AG04450 (cell line): ENCODE data around the gene NUP160. TPM values are rescaled to one million over a fixed set of nuclear protein-coding genes. Genes with fewer than 3 reads are reported as not detected.
"Not testable (repeated sequence)": the region's sequence is repeated elsewhere in the genome, so short reads cannot be mapped to it uniquely, and the experiment has no call there.

Source experiments
- CTCF ChIA-PET: fragments of 300-600, 350-600 bp; formaldehyde crosslinking; extraction: SDS; loops from one replicate; lab custom pipeline; 2022; ENCODE audit warnings: antibody characterized with exemption, inconsistent platforms; lab: Charles Lee
- POLR2A ChIA-PET: fragments of 350-600 bp; formaldehyde crosslinking; extraction: SDS; loops from one replicate; lab custom pipeline; 2021; ENCODE audit warnings: antibody characterized with exemption, inconsistent platforms; lab: Yijun Ruan, JAX
- DNase-seq: peaks from one replicate; pipeline ENCODE4 v3.0.0-alpha.2; 2011; ENCODE audit warnings: low read depth, low spot score
- H3K27ac ChIP-seq: one replicate; pipeline ENCODE4 v1.5.1; 2012; ENCODE audit warnings: low read depth, low read length, control low read depth
- H3K27me3 ChIP-seq: one replicate; pipeline ENCODE4 v1.6.0; 2012; ENCODE audit warnings: low read length; ENCODE audit not compliant: control insufficient read depth, insufficient read depth
- H3K4me3 ChIP-seq: 2 replicates; pipeline ENCODE4 v1.5.1; 2011; ENCODE audit warnings: mild to moderate bottlenecking, low read depth, low read length, control low read depth
- H3K9me3 ChIP-seq: 2 replicates; pipeline ENCODE4 v1.5.1; 2012; ENCODE audit warnings: low read length; ENCODE audit not compliant: control insufficient read depth, insufficient read depth
- CTCF ChIP-seq: IDR thresholded peaks from 2 replicates; pipeline ENCODE4 v1.5.1; 2011; ENCODE audit warnings: low read depth, low read length, control low read depth, inconsistent platforms
- polyA plus RNA-seq: library from polyadenylated mRNA; depleted of rRNA; stranded (reverse); fragments of >200 nt; gene quantifications from 2 replicates; pipeline ENCODE4 v1.2.3, GENCODE V29; 2011

NUP160 gene
- polyA plus RNA-seq, 1 experiment: 31.3 TPM

DNA sequence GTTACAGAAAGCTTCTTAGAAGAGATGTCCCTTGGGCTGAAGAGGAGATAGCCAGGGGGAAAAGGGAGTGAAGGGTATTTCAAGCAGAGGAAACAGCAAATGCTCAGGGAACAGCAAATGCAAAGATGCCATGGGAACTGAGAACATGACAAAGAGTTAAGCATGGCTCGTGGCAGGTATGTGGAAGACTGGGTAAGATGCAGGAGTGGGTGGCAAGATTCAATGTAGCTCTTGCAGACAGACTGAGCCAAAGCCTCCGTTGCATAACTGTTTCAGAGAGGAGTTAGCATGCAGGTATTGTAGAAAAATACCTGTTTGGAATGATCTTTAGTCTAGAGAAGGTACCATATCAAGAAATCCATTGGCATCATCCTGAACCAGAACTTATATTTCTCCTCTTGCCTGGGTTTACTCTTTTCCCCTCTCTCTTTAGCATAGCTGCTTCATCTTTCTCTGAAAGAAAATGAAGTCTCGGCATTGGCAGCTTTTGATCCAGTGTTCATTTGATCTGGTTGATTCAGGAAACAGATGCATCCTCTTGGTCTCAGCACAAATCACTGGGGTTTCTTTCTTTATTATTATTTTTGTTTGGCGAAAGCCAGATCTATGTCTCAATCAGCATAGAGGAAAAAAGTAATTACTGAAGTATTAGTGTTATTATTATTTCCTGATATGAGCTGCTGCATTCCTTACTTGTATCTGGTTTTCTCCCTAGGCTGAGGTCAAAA lies 41.7 kb upstream of the NUP160 start:
- Histone ChIP-seq H3K4me3 (no peak overlapping the region), H3K27me3 (no peaks in the 10 kb centered on the region), H3K9me3 (peaks cover 8% of the 10 kb centered on the region; the same call in 1 of the 2 replicates), H3K27ac (no peak overlapping the region)
- CTCF ChIA-PET: no interaction called here
- TF ChIP-seq CTCF: no peak
- DNase-seq: no peak
- POLR2A ChIA-PET: interaction anchor here (0.8 kb wide), 1 partner anchor 250 kb away, joined by 4 read pairs; no protein-coding TSS in a partner anchor

- POLR2A ChIA-PET: no interaction called here
- no peak overlapping the region for H3K4me3 ChIP-seq
- H3K27ac ChIP-seq: no peak overlapping the region
- H3K9me3 ChIP-seq: peaks cover 8% of the 10 kb centered on the region; the same call in 1 of the 2 replicates
- CTCF ChIA-PET: no interaction called here
- no peak for TF ChIP-seq CTCF
- no peaks in the 10 kb centered on the region for H3K27me3 ChIP-seq
- no peak for DNase-seq
Observed at GRCh38 chr11:47887910-47888569, 39.9 kb upstream of the NUP160 start.

DNA sequence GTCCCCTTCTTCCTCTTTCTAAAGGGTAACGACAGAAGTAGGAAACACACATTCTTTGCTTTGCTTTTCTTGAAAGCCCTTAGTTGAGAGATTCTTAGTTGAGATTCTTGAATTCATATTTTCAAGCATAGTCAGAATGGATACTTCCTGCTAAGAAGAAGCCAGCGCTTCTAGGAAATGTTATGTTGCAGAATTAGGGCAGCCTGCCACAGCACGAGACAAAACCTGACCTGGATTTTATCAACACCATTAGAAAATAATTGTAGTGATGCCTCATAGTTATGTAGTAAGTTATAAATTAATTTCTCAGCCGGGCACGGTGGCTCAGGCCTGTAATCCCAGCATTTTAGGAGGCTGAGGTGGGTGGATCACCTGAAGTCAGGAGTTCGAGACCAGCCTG lies 37.9 kb upstream of the NUP160 start:
- no peaks in the 10 kb centered on the region for H3K9me3 ChIP-seq
- DNase-seq: peak; percentile 38
- POLR2A ChIA-PET: no interaction called here
- no peak for TF ChIP-seq CTCF
- H3K27me3 ChIP-seq: no peaks in the 10 kb centered on the region
- no peak overlapping the region for H3K4me3 ChIP-seq
- H3K27ac ChIP-seq: no peak overlapping the region
- CTCF ChIA-PET: interaction anchor here (0.7 to 1.4 kb wide), 2 partner anchors 48 to 273 kb away, joined by 3 to 6 read pairs; no protein-coding TSS in a partner anchor

GRCh38 chr11:47882437-47882836 lies 34.3 kb upstream of the NUP160 start:
- POLR2A ChIA-PET, H3K4me3 ChIP-seq, H3K9me3 ChIP-seq, DNase-seq, CTCF ChIA-PET, H3K27ac ChIP-seq, H3K27me3 ChIP-seq: not testable (repeated sequence)

DNA sequence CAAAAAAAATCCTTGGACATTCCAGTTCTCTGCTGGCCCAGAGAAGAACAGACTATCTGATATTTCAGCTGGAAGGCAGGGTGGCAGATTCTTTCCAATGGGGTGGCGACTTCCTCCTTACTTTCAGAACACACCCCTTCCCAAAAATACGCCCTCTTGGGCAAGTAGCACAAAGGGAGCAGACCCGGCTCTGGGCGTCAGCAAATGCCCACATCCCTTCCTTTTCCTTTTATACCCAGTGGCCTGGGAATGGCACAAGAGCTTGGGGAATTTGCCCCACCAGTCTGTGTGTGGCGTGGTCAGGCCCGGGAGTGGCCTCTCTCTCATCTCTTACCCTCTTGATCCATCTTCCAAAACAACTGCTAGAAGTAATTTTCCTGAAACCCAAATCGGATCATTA lies 33.0 kb upstream of the NUP160 start:
- H3K27me3 ChIP-seq: no peaks in the 10 kb centered on the region
- no peak overlapping the region for H3K4me3 ChIP-seq
- TF ChIP-seq CTCF: no peak
- POLR2A ChIA-PET: no interaction called here
- no peak overlapping the region for H3K27ac ChIP-seq
- no peak for DNase-seq
- CTCF ChIA-PET: interaction anchor here (1.0 kb wide), 1 partner anchor 27 kb away, joined by 4 read pairs; no protein-coding TSS in a partner anchor
- peaks cover 3% of the 10 kb centered on the region; the same call in 1 of the 2 replicates for H3K9me3 ChIP-seq
